Activated T-helper 1 cell treated with anti-CD3 and anti-CD28 coated beads, Interleukin-12 subunit alpha, Interleukin-12 subunit beta, Interleukin-2, Interleukin-4 antibody, amounts not matched to agents 30 ng/mL and 10 ng/mL and 1 ng/mL, durations not matched to agents 14 hours and 24 hours and 36 hours (primary cell): ENCODE data around the gene CAMKK1. TPM values are rescaled to one million over a fixed set of nuclear protein-coding genes. Genes with fewer than 3 reads are reported as not detected.
A peak's percentile ranks its signal among the peaks of the same experiment; 100 is the strongest.

Experiments
- DNase-seq: peaks from one replicate; pipeline ENCODE4 v3.0.0; 2021; ENCODE audit warnings: low spot score
- H3K27ac Mint-ChIP-seq: one replicate; pipeline ENCODE4 v1.8.0; 2021; ENCODE audit warnings: mild to moderate bottlenecking, mixed read lengths
- H3K27me3 Mint-ChIP-seq: one replicate; pipeline ENCODE4 v1.8.0; 2022; ENCODE audit warnings: mild to moderate bottlenecking, moderate library complexity, mixed read lengths; ENCODE audit not compliant: insufficient read depth
- H3K36me3 Mint-ChIP-seq: one replicate; pipeline ENCODE4 v1.8.0; 2021; ENCODE audit warnings: low read depth, mixed read lengths
- H3K4me1 Mint-ChIP-seq: one replicate; pipeline ENCODE4 v1.8.0; 2021; ENCODE audit warnings: low read depth, mixed read lengths
- H3K4me3 Mint-ChIP-seq: one replicate; pipeline ENCODE4 v1.8.0; 2021; ENCODE audit warnings: mild to moderate bottlenecking, moderate library complexity, mixed read lengths
- H3K9me3 Mint-ChIP-seq: one replicate; pipeline ENCODE4 v1.8.0; 2021; ENCODE audit warnings: mixed read lengths
- intact Hi-C: fragments of 100-400 bp; cut with micrococcal nuclease; formaldehyde crosslinking; loops from one replicate; pipeline ENCODE4 v1.15.1; 2024
- total RNA-seq: library from RNA; stranded (reverse); gene quantifications from 2 replicates; pipeline ENCODE4 v1.2.3, GENCODE V29; 2022

The CAMKK1 gene
- total RNA-seq: 6.1 and 7.8 TPM in 2 replicates

- DNase-seq: peak; percentile 90
- Mint-ChIP-seq H3K27ac (peak within 1 kb of the TSS; percentile 86), H3K27me3 (no peaks in the 10 kb centered on the region), H3K4me3 (peak within 1 kb of the TSS; percentile 82), H3K4me1 (peaks cover 30% of the 10 kb centered on the region), H3K36me3 (no peaks in the 10 kb centered on the region), H3K9me3 (no peaks in the 10 kb centered on the region)
- intact Hi-C loops: loop anchor here (1.0 to 10.0 kb wide), 8 partner anchors 18 to 1072 kb away; partner anchors contain the start of genes ANKFY1, ATP2A3, CTNS and EMC6
These were observed at the start of gene CAMKK1 for GRCh38 chr17:3893003-3893719. TSS of gene CAMKK1 (minus strand) at chr17:3893053. CDS start at chr17:3885687, 7,366 bp downstream.

DNA sequence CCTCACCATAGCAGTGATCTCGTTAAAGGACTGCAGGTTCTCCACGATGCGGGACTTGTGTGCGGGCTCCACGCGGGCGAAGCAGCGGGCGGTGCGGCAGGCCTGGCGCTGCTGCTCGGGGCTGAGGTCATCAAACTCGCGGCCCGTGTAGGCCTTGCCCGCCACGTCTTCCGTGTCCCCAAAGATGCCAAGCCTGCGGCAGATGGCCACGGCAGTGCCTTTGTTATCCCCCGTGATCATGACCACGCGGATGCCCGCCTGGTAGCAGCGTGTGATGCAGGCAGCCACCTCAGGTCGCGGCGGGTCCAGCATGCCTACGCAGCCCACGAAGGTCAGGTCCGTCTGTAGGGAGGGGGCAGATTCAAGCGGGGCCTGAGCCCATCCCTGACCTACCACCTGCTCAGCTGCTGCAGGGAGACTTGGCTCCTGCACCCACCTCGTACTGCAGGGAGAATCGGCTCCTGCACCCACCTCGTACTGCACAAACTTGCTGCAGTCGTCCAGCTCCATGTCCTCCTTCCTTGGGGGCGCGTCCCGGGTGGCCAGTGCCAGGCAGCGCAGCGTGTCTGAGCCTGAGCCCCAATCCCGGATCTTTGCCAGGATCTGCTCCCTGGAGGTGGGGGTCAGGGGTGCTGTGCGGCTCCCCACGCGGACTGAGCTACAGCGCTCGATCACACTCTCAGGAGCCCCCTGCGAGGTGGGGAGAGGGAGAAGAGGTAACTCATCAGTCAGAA is 48.3 kb upstream of the CAMKK1 start:
- DNase-seq: no peak
- Mint-ChIP-seq H3K4me1 (no peaks in the 10 kb centered on the region), H3K27ac (no peak overlapping the region), H3K36me3 (peaks cover 48% of the 10 kb centered on the region), H3K27me3 (no peaks in the 10 kb centered on the region), H3K9me3 (no peaks in the 10 kb centered on the region), H3K4me3 (no peak overlapping the region)
- intact Hi-C loops: no loop called here

GRCh38 chr17:3937359-3937758 is 44.5 kb upstream of the CAMKK1 start:
- Mint-ChIP-seq H3K36me3 (peaks cover 45% of the 10 kb centered on the region), H3K27me3 (no peaks in the 10 kb centered on the region), H3K9me3 (no peaks in the 10 kb centered on the region), H3K4me3 (no peak overlapping the region), H3K27ac (no peak overlapping the region), H3K4me1 (no peaks in the 10 kb centered on the region)
- DNase-seq: no peak
- intact Hi-C loops: no loop called here

DNA sequence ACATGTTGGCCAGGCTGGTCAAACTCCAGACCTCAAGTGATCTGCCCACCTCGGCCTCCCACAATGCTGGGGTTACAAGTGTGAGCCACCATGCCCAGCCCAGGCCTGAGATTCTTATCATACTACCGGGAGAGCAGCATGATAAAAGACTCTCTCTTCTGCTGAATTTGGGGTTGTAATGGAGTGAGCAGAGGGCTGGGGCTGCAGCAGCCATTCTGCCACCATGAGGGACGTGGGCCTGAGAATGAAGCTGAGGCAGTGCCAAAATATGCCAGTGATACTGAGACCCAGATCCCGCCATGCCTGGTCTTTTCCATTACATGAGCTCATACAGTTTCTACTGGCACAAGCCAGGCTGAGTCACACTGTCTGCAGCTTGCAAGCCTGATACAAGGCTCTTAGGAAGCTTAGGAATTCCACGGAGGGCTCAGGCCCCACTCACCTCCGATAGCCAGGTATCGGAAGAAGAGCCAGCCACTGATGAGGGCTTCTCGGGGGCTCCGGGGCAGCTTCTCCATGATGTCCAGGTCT is 43.0 kb upstream of the CAMKK1 start:
- Mint-ChIP-seq H3K36me3 (peaks cover 49% of the 10 kb centered on the region), H3K4me3 (no peak overlapping the region), H3K27me3 (no peaks in the 10 kb centered on the region), H3K27ac (no peak overlapping the region), H3K9me3 (no peaks in the 10 kb centered on the region), H3K4me1 (no peaks in the 10 kb centered on the region)
- intact Hi-C loops: no loop called here
- DNase-seq: no peak

GRCh38 chr17:3935140-3935542 is 42.3 kb upstream of the CAMKK1 start:
- intact Hi-C loops: no loop called here
- no peak for DNase-seq
- Mint-ChIP-seq H3K36me3 (peaks cover 48% of the 10 kb centered on the region), H3K27me3 (no peaks in the 10 kb centered on the region), H3K9me3 (no peaks in the 10 kb centered on the region), H3K27ac (no peak overlapping the region), H3K4me3 (no peak overlapping the region), H3K4me1 (no peaks in the 10 kb centered on the region)

- Mint-ChIP-seq H3K4me3 (no peak overlapping the region), H3K4me1 (no peaks in the 10 kb centered on the region), H3K27ac (no peak overlapping the region), H3K27me3 (no peaks in the 10 kb centered on the region), H3K36me3 (peaks cover 15% of the 10 kb centered on the region), H3K9me3 (no peaks in the 10 kb centered on the region)
- DNase-seq: no peak
- intact Hi-C loops: no loop called here
These were observed 36.9 kb upstream of the CAMKK1 start for GRCh38 chr17:3929764-3930163.

DNA sequence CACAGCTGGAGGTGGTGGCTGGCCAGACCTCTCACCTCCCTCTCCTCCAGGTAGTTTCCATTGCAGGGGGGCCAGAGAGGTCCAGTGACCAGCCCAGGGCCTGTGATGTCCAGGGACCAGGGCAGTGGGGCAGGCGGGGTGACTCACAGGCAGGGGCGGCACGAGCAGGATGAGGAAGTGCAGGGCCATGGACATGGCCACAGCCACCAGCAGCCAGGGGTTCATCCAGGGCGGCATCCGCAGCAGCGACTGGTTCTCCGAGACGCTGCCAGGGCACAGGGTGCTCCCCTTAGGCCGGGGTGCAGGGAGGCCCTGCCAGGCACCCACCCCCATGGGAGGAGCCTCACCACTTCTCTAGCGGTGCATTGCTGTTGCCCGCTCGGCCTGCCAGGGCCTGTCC is 36.3 kb upstream of the CAMKK1 start:
- intact Hi-C loops: no loop called here
- Mint-ChIP-seq H3K4me3 (no peak overlapping the region), H3K27me3 (no peaks in the 10 kb centered on the region), H3K27ac (no peak overlapping the region), H3K4me1 (no peaks in the 10 kb centered on the region), H3K36me3 (peaks cover 14% of the 10 kb centered on the region), H3K9me3 (no peaks in the 10 kb centered on the region)
- no peak for DNase-seq

GRCh38 chr17:3928406-3928805 is 35.6 kb upstream of the CAMKK1 start:
- no peak overlapping the region for H3K27ac Mint-ChIP-seq

GRCh38 chr17:3927628-3928340 is 34.9 kb upstream of the CAMKK1 start:
- intact Hi-C loops: no loop called here
- Mint-ChIP-seq H3K27ac (no peak overlapping the region), H3K4me3 (no peak overlapping the region), H3K27me3 (no peaks in the 10 kb centered on the region), H3K4me1 (no peaks in the 10 kb centered on the region), H3K9me3 (no peaks in the 10 kb centered on the region), H3K36me3 (peaks cover 15% of the 10 kb centered on the region)
- DNase-seq: no peak

More at GRCh38 chr17:3928406-3928805, 35.6 kb upstream of the CAMKK1 start:
- no peaks in the 10 kb centered on the region for H3K27me3 Mint-ChIP-seq
- no peak overlapping the region for H3K4me3 Mint-ChIP-seq
- DNase-seq: no peak
- intact Hi-C loops: no loop called here
- no peaks in the 10 kb centered on the region for H3K4me1 Mint-ChIP-seq
- H3K9me3 Mint-ChIP-seq: no peaks in the 10 kb centered on the region
- H3K36me3 Mint-ChIP-seq: peaks cover 16% of the 10 kb centered on the region

GRCh38 chr17:3926860-3927627 is 34.2 kb upstream of the CAMKK1 start:
- H3K36me3 Mint-ChIP-seq: peaks cover 13% of the 10 kb centered on the region
- intact Hi-C loops: no loop called here

GRCh38 chr17:3925684-3926485 is 33.0 kb upstream of the CAMKK1 start:
- intact Hi-C loops: no loop called here
- H3K4me3 Mint-ChIP-seq: no peak overlapping the region
- H3K27ac Mint-ChIP-seq: peak overlapping the region; percentile 72
- H3K27me3 Mint-ChIP-seq: no peaks in the 10 kb centered on the region
- H3K36me3 Mint-ChIP-seq: peaks cover 8% of the 10 kb centered on the region
- H3K4me1 Mint-ChIP-seq: no peaks in the 10 kb centered on the region
- DNase-seq: no peak
- no peaks in the 10 kb centered on the region for H3K9me3 Mint-ChIP-seq

More at GRCh38 chr17:3926860-3927627, 34.2 kb upstream of the CAMKK1 start:
- no peak overlapping the region for H3K27ac Mint-ChIP-seq
- no peaks in the 10 kb centered on the region for H3K27me3 Mint-ChIP-seq
- no peak overlapping the region for H3K4me3 Mint-ChIP-seq
- DNase-seq: no peak
- H3K9me3 Mint-ChIP-seq: no peaks in the 10 kb centered on the region
- no peaks in the 10 kb centered on the region for H3K4me1 Mint-ChIP-seq
